ENCODE results near the gene SH2B3.

DNA sequence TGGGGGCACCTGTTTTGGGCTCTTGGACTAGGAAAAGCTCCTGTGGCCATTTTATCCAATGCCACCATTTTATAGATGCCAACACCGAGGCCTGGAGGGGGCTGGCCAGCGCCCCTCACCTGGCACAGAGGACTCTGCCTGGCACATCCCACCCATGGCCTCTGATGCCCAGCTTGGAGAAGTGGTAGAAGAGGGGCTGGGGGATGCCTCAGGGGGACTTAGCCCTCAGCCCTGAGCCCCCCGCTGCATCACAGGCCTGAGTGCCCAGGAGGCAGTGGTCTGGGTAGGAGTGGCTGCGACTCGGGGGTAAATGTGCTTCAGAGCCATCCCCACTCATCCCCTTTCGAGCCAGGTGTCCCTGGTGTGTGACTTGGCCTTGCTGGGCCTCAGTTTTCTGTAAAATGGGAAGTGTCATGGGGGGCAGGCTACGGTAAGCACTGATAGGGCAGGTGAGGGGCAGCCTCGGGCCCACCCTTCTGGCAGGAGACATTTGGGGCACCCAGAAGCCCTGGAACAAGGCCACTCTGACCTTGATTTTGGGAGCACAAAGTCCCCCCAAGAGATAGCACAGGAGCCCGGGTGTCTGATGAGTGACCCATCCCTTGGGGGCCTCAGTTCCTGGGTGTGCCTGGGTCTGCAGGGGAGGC, 22.5 kb downstream of the SH2B3 start:
- no peak for TF ChIP-seq POLR2A (IDR thresholded peaks at IDR 0.05; ENCODE audit: low read length)
- no peak for TF ChIP-seq GATA1 (IDR thresholded peaks at IDR 0.05; ENCODE audit: low read depth, low read length)
